CD4-positive, alpha-beta T cell treated with Interleukin-4 for 1 hour (primary cell): ENCODE data around the gene NPHP1.
A peak's percentile ranks its signal among the peaks of the same experiment; 100 is the strongest.
"Not testable (repeated sequence)": the region's sequence is repeated elsewhere in the genome, so short reads cannot be mapped to it uniquely, and the experiment has no call there.

Experiments
- DNase-seq, 2 donors: peaks; one replicate each; pipeline ENCODE4 v3.0.0-alpha.2; 2020 to 2022

The NPHP1 gene

GRCh38 chr2:110204408-110205385 is at the start of gene NPHP1:
Gene NPHP1, minus strand, starts transcription at chr2:110205013. Its CDS starts 45 bp downstream, at chr2:110204968.
- DNase-seq: peak; percentile 85

GRCh38 chr2:110248081-110248795 is 43.4 kb upstream of the NPHP1 start:
- not testable (repeated sequence) for DNase-seq

GRCh38 chr2:110245488-110246435 is 40.9 kb upstream of the NPHP1 start:
- DNase-seq: not testable (repeated sequence)

- DNase-seq: not testable (repeated sequence)
Measured at GRCh38 chr2:110243283-110243682, 38.5 kb upstream of the NPHP1 start.

GRCh38 chr2:110234514-110234913 is 29.7 kb upstream of the NPHP1 start:
- not testable (repeated sequence) for DNase-seq

- DNase-seq: not testable (repeated sequence)
Measured at GRCh38 chr2:110229886-110230285, 25.1 kb upstream of the NPHP1 start.

- not testable (repeated sequence) for DNase-seq
Measured at GRCh38 chr2:110222626-110223025, 17.8 kb upstream of the NPHP1 start.

GRCh38 chr2:110221938-110222337 is 17.1 kb upstream of the NPHP1 start:
- DNase-seq: no peak

- no peak for DNase-seq
Measured at GRCh38 chr2:110220190-110220564, 15.4 kb upstream of the NPHP1 start.

- no peak for DNase-seq
Measured at GRCh38 chr2:110219496-110220189, 14.8 kb upstream of the NPHP1 start.

- DNase-seq: not testable (repeated sequence)
Measured at GRCh38 chr2:110218889-110219288, 14.1 kb upstream of the NPHP1 start.

GRCh38 chr2:110216803-110217202 is 12.0 kb upstream of the NPHP1 start:
- no peak for DNase-seq

GRCh38 chr2:110216199-110216598 is 11.4 kb upstream of the NPHP1 start:
- DNase-seq: no peak

- DNase-seq: no peak
Measured at GRCh38 chr2:110215566-110216158, 10.8 kb upstream of the NPHP1 start.

- no peak for DNase-seq
Measured at GRCh38 chr2:110215091-110215490, 10.3 kb upstream of the NPHP1 start.

- DNase-seq: not testable (repeated sequence)
Measured at GRCh38 chr2:110213522-110213921, 8.7 kb upstream of the NPHP1 start.

- peak; percentile 71 to 74 for DNase-seq
Measured at GRCh38 chr2:110211938-110212858, 7.4 kb upstream of the NPHP1 start, which contains the start of gene MTLN. Gene MTLN, minus strand, starts transcription at chr2:110212547. Its CDS starts 22 bp downstream, at chr2:110212525.

- DNase-seq: no peak
Measured at GRCh38 chr2:110205660-110206455, 1.0 kb upstream of the NPHP1 start.

- DNase-seq: no peak
Measured at GRCh38 chr2:110198016-110198415, 6.8 kb downstream of the NPHP1 start.
